Duodenal mucosa (tissue), 2 donors: Measurements from ENCODE around the gene TCP11X2.
"Not testable (repeated sequence)": the region's sequence is repeated elsewhere in the genome, so short reads cannot be mapped to it uniquely, and the experiment has no call there.

Experiments
- H3K27ac ChIP-seq: one replicate; pipeline ENCODE4 v1.7.0; 2013; ENCODE audit warnings: low read depth, low read length
- H3K27me3 ChIP-seq, 2 donors: one replicate each; pipeline ENCODE4 v1.7.0; 2013; ENCODE audit warnings: low read length in 2 of 2, control low read depth in 1 of 2; ENCODE audit not compliant: insufficient read depth in 2 of 2, control insufficient read depth in 1 of 2
- H3K36me3 ChIP-seq, 2 donors: one replicate each; pipeline ENCODE4 v1.7.0; 2013; ENCODE audit warnings: low read length in 2 of 2, control low read depth in 1 of 2; ENCODE audit not compliant: insufficient read depth in 2 of 2, control insufficient read depth in 1 of 2
- H3K4me1 ChIP-seq, 2 donors: one replicate each; pipeline ENCODE4 v1.7.0; 2013; ENCODE audit warnings: low read length in 2 of 2, control low read depth in 1 of 2; ENCODE audit not compliant: insufficient read depth in 2 of 2, control insufficient read depth in 1 of 2
- H3K4me3 ChIP-seq, 2 donors: one replicate each; pipeline ENCODE4 v1.7.0; 2013; ENCODE audit warnings: low read length in 2 of 2, low read depth in 1 of 2
- H3K9ac ChIP-seq, 2 donors: one replicate each; pipeline ENCODE4 v1.7.0; 2013; ENCODE audit warnings: low read length in 2 of 2, low read depth in 1 of 2
- H3K9me3 ChIP-seq, 2 donors: one replicate each; pipeline ENCODE4 v1.7.0; 2013; ENCODE audit warnings: low read length in 2 of 2, control low read depth in 1 of 2; ENCODE audit not compliant: control insufficient read depth in 1 of 2

Gene TCP11X2

DNA sequence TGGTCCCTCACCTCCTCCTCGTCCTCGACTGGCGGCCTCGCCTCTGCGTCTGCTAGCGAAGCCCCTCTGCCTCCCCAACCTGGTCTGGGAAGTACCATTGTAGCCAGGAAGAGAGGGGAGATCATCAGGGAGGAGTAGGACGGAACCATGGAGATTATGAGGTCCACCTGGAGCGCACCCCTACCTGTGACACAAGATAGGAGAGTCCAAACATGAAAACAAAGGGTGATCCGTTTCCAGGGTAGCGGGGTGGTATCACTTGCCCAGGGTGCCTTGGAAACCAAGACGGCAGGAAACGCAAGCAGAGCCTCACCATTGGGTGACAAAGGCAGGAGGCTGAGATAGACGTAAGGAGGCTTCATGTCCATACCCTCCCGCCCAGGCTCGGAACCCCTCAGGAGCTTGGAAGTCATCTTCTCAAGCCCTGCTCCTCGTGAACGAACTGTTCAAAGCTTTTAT lies at the start of gene TCP11X2:
TCP11X2 (minus strand) TSS at position 51 of the 459 bp plus-strand sequence.
- not testable (repeated sequence) for H3K9ac ChIP-seq, H3K9me3 ChIP-seq, H3K27ac ChIP-seq, H3K4me3 ChIP-seq, H3K27me3 ChIP-seq, H3K4me1 ChIP-seq, H3K36me3 ChIP-seq

- no peaks in the 10 kb centered on the region for H3K9me3 ChIP-seq
- peak overlapping the region in 1 of 2 donors; percentile 10 for H3K4me3 ChIP-seq
- H3K4me1 ChIP-seq = no peaks in the 10 kb centered on the region
- no peak overlapping the region for H3K9ac ChIP-seq
- H3K27me3 ChIP-seq = peaks cover 4% of the 10 kb centered on the region in 2 donors
- H3K27ac ChIP-seq = no peak overlapping the region
- H3K36me3 ChIP-seq = no peaks in the 10 kb centered on the region
Observed at GRCh38 chrX:102517326-102517725, 45.7 kb upstream of the TCP11X2 start.

- peak within 1 kb of the TSS; percentile 40 to 61 for H3K4me3 ChIP-seq
- H3K27me3 ChIP-seq = peaks cover 4% of the 10 kb centered on the region in 2 donors
- H3K4me1 ChIP-seq = no peaks in the 10 kb centered on the region
- H3K36me3 ChIP-seq = no peaks in the 10 kb centered on the region
- no peak within 1 kb of the TSS for H3K27ac ChIP-seq
- H3K9ac ChIP-seq = no peak within 1 kb of the TSS
- no peaks in the 10 kb centered on the region for H3K9me3 ChIP-seq
Observed at GRCh38 chrX:102515975-102516941, 44.6 kb upstream of the TCP11X2 start, which contains the start of gene TMSB15A. TSS of gene TMSB15A (minus strand) at chrX:102516739.

GRCh38 chrX:102514536-102514935 lies 42.9 kb upstream of the TCP11X2 start:
- H3K27me3 ChIP-seq = peaks cover 4% of the 10 kb centered on the region in 2 donors
- no peaks in the 10 kb centered on the region for H3K4me1 ChIP-seq
- no peak overlapping the region for H3K4me3 ChIP-seq
- H3K27ac ChIP-seq = no peak overlapping the region
- no peak overlapping the region for H3K9ac ChIP-seq
- H3K9me3 ChIP-seq = no peaks in the 10 kb centered on the region
- no peaks in the 10 kb centered on the region for H3K36me3 ChIP-seq

- Histone ChIP-seq H3K27ac (no peak overlapping the region), H3K4me3 (no peak overlapping the region), H3K36me3 (no peaks in the 10 kb centered on the region)
Observed at GRCh38 chrX:102498732-102499131, 27.1 kb upstream of the TCP11X2 start.

DNA sequence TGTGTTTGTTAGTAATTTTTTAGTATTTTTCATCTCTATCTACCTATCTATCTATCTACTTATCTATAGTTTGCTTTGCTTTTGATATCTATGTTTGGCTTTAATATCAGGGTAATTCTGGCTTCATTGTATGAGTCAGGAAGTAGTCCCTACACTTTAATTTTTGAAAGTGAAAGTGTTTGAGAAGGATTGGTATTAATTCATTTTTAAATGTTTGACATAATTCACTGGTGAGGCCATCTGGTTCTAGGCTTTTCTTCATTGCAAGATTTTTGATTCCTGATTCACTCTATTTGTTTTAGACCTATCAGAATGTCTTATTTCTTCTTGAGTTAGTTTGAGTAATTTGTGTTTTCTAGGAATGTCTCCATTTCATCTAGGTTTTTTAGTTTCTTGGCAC lies 20.2 kb upstream of the TCP11X2 start:
- no peaks in the 10 kb centered on the region for H3K27me3 ChIP-seq
- no peaks in the 10 kb centered on the region for H3K9me3 ChIP-seq
- H3K36me3 ChIP-seq = no peaks in the 10 kb centered on the region
- H3K9ac ChIP-seq = no peak overlapping the region
- no peak overlapping the region for H3K4me3 ChIP-seq
- H3K27ac ChIP-seq = no peak overlapping the region
- no peaks in the 10 kb centered on the region for H3K4me1 ChIP-seq

More at GRCh38 chrX:102498732-102499131, 27.1 kb upstream of the TCP11X2 start:
- Histone ChIP-seq H3K4me1 (no peaks in the 10 kb centered on the region), H3K9me3 (no peaks in the 10 kb centered on the region), H3K9ac (no peak overlapping the region), H3K27me3 (no peaks in the 10 kb centered on the region)

- H3K4me3 ChIP-seq, H3K27me3 ChIP-seq, H3K27ac ChIP-seq, H3K4me1 ChIP-seq, H3K36me3 ChIP-seq, H3K9me3 ChIP-seq, H3K9ac ChIP-seq: not testable (repeated sequence)
Observed at GRCh38 chrX:102478765-102479164, 7.2 kb upstream of the TCP11X2 start.

DNA sequence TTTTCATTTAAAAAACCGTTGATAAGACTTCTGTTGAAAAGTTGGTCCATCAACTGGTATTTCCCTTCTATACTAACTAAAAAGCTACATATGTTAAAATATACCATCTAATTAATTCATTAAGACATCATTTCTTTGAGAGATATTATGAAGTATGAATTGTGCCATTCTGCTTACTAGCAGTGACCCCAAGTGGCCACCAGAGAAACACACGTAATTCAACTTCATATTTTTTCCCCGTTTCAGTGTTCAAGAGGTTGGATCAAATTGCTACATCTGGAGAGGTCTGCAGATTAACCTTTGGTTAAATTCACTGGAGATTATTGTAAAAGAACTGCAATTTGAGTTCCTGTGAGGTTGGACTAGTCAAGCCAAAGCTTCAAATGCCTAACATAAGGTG lies 1.4 kb downstream of the TCP11X2 start:
- not testable (repeated sequence) for H3K36me3 ChIP-seq, H3K27ac ChIP-seq, H3K9me3 ChIP-seq, H3K4me3 ChIP-seq, H3K4me1 ChIP-seq, H3K9ac ChIP-seq, H3K27me3 ChIP-seq

DNA sequence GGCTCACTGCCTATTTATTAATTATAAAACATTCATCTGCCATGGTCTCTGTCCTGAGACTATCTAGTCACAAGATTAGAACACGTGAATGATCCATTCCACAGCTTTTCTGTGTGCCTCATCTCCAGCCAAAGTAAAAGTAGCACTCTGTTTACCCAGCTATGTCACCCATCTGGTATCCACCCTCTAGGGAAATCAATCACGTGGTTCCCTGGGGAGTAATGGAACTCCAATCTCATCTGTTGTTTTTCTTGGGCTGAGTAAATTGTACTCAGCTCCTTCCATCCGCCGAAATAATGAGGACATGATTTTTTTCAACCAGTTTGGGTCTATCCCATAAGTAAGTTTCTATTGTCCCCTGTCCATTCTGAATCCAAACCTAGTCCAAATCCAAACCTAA lies 13.0 kb downstream of the TCP11X2 start:
- not testable (repeated sequence) for H3K4me1 ChIP-seq, H3K36me3 ChIP-seq, H3K9me3 ChIP-seq, H3K9ac ChIP-seq, H3K27me3 ChIP-seq, H3K4me3 ChIP-seq, H3K27ac ChIP-seq

- H3K4me3 ChIP-seq, H3K36me3 ChIP-seq, H3K27me3 ChIP-seq, H3K4me1 ChIP-seq, H3K27ac ChIP-seq, H3K9ac ChIP-seq, H3K9me3 ChIP-seq: not testable (repeated sequence)
Observed at GRCh38 chrX:102439908-102440307, 31.7 kb downstream of the TCP11X2 start, which contains the start of gene NXF2B. TSS of gene NXF2B (minus strand) at chrX:102440008. CDS start at chrX:102380036, 59,972 bp downstream.
